OCI-LY1 (cell line): ENCODE measurements around the gene DIP2B.

Experiments used
- H2AFZ ChIP-seq: fragments of 200-600 bp; sonication (generic), shearing (Covaris generic); 2 replicates; pipeline ENCODE4 v1.6.0; 2014; ENCODE audit warnings: antibody characterized with exemption, mild to moderate bottlenecking, low read length
- H3F3A ChIP-seq: fragments of 200-600 bp; sonication (generic), shearing (Covaris generic); 2 replicates; pipeline ENCODE4 v1.6.0; 2014; ENCODE audit warnings: mild to moderate bottlenecking, antibody characterized with exemption, low read length, moderate library complexity; ENCODE audit not compliant: insufficient read depth
- H3K27ac ChIP-seq: fragments of 200-600 bp; sonication (generic); 2 replicates; pipeline ENCODE4 v1.5.1; 2014; ENCODE audit warnings: low read length, mixed run types, mild to moderate bottlenecking, low read depth; ENCODE audit not compliant: poor library complexity, severe bottlenecking
- H3K27me3 ChIP-seq: fragments of 200-600 bp; sonication (generic); 2 replicates; pipeline ENCODE4 v1.6.0; 2014; ENCODE audit warnings: antibody characterized with exemption, mild to moderate bottlenecking, low read length, moderate library complexity; ENCODE audit not compliant: insufficient read depth
- H3K36me3 ChIP-seq: fragments of 200-600 bp; sonication (generic); 2 replicates; pipeline ENCODE4 v1.6.1; 2014; ENCODE audit warnings: mild to moderate bottlenecking, antibody characterized with exemption, low read length, moderate library complexity, mixed read lengths; ENCODE audit not compliant: insufficient read depth
- H3K4me1 ChIP-seq: fragments of 200-600 bp; sonication (generic); 2 replicates; pipeline ENCODE4 v1.5.1; 2014; ENCODE audit warnings: mild to moderate bottlenecking, low read length, moderate library complexity; ENCODE audit not compliant: insufficient read depth, severe bottlenecking
- H3K4me2 ChIP-seq: fragments of 200-600 bp; sonication (generic), shearing (Covaris generic); 2 replicates; pipeline ENCODE4 v1.6.1; 2014; ENCODE audit warnings: low read length
- H3K4me3 ChIP-seq: fragments of 200-600 bp; sonication (generic); 2 replicates; pipeline ENCODE4 v1.5.1; 2014; ENCODE audit warnings: low read length, low read depth, mild to moderate bottlenecking, mixed read lengths; ENCODE audit not compliant: poor library complexity, severe bottlenecking
- H3K79me2 ChIP-seq: fragments of 200-600 bp; shearing (Covaris generic); 2 replicates; pipeline ENCODE4 v1.6.1; 2016; ENCODE audit warnings: mixed run types, low read length, mixed read lengths; ENCODE audit not compliant: insufficient read depth
- H3K9ac ChIP-seq: fragments of 200-600 bp; sonication (generic), shearing (Covaris generic); 2 replicates; pipeline ENCODE4 v1.6.1; 2014; ENCODE audit warnings: mild to moderate bottlenecking, low read length, mixed read lengths
- H3K9me2 ChIP-seq: fragments of 200-600 bp; sonication (generic), shearing (Covaris generic); 2 replicates; pipeline ENCODE4 v1.6.1; 2014; ENCODE audit warnings: low read depth, mild to moderate bottlenecking, low read length, mixed read lengths
- H3K9me3 ChIP-seq: fragments of 200-600 bp; shearing (Covaris generic); 2 replicates; pipeline ENCODE4 v1.6.1; 2014; ENCODE audit warnings: low read length, mixed read lengths
- H4K20me1 ChIP-seq: fragments of 200-600 bp; sonication (generic), shearing (Covaris generic); 2 replicates; pipeline ENCODE4 v1.6.0; 2016; ENCODE audit warnings: mild to moderate bottlenecking, low read length; ENCODE audit not compliant: insufficient read depth
- CTCF ChIP-seq: fragments of 200-600 bp; sonication (generic), shearing (Covaris generic); IDR thresholded peaks from 2 replicates; pipeline ENCODE4 v1.5.1; 2017; ENCODE audit warnings: mild to moderate bottlenecking, antibody characterized with exemption, low read length, moderate library complexity, mixed read lengths
- EZH2 ChIP-seq: fragments of 200-600 bp; sonication (generic), shearing (Covaris generic); IDR thresholded peaks from 2 replicates; pipeline ENCODE4 v1.8.0; 2017; ENCODE audit warnings: borderline replicate concordance, mixed run types, mild to moderate bottlenecking, antibody characterized with exemption, low read length, moderate library complexity, mixed read lengths

The DIP2B gene

DNA sequence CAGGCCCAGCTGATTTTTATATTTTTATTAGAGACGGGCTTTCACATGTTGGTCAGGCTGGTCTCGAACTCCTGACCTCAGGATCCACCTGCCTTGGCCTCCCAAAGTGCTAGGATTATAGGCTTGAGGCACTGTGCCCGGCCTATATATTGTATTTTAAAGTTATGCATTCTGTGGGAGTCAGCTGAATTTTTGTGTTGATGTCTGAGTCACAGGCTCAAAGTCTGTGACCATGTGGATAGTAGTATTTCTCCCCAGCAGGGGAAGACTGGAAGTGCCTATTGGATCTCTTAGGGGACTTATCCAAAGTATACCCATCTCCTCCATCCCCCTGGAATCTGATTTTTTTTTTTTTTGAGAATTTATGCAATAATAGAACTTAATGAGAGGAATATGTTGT, 215.3 kb downstream of the DIP2B start:
- Histone ChIP-seq H3K4me3 (no peak overlapping the region), H3K4me2 (no peak overlapping the region), H4K20me1 (no peaks in the 10 kb centered on the region), H3K9ac (no peak overlapping the region), H3K4me1 (peaks cover 10% of the 10 kb centered on the region), H3K79me2 (no peaks in the 10 kb centered on the region), H3K9me3 (no peaks in the 10 kb centered on the region), H3K27ac (no peak overlapping the region), H3F3A (no peaks in the 10 kb centered on the region), H2AFZ (no peak overlapping the region), H3K36me3 (peaks cover 24% of the 10 kb centered on the region; the same call in 1 of the 2 replicates), H3K27me3 (no peaks in the 10 kb centered on the region), H3K9me2 (no peaks in the 10 kb centered on the region)
- TF ChIP-seq EZH2, result no peak
- TF ChIP-seq CTCF, result no peak

- TF ChIP-seq CTCF (no peak), EZH2 (no peak)
- no peaks in the 10 kb centered on the region for H3K27me3 ChIP-seq
- H3K4me2 ChIP-seq, result no peak overlapping the region
- no peak overlapping the region for H3K9ac ChIP-seq
- H3K79me2 ChIP-seq, result no peaks in the 10 kb centered on the region
- peaks cover 10% of the 10 kb centered on the region for H3K4me1 ChIP-seq
- H3K4me3 ChIP-seq, result no peak overlapping the region
- no peak overlapping the region for H3K27ac ChIP-seq
- H3K36me3 ChIP-seq, result peaks cover 27% of the 10 kb centered on the region; the same call in 1 of the 2 replicates
- no peak overlapping the region for H2AFZ ChIP-seq
- H3K9me2 ChIP-seq, result no peaks in the 10 kb centered on the region
- H4K20me1 ChIP-seq, result no peaks in the 10 kb centered on the region
- H3K9me3 ChIP-seq, result no peaks in the 10 kb centered on the region
- H3F3A ChIP-seq, result no peaks in the 10 kb centered on the region
Observed at GRCh38 chr12:50720501-50720900, 215.7 kb downstream of the DIP2B start.

DNA sequence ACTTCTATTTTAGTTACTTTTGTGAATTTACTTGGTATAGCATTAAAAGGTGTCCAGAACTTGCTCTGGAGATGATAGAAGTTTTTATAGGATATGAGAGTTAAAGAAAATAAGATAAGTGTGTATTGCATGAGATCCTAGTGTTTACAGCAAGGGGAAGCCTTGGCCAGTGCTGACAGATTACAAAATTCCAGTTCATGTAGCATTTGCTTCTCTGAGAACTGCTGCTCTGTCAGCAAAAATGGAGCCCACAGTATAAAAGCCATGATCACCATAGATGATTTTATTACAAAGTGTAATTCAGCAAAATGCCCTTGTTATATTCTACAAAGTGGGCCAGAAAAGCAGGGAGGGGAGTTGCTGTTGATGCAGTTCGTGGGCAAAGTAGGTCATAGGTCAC, 219.1 kb downstream of the DIP2B start:
- no peak overlapping the region for H3K27ac ChIP-seq
- H3K4me1 ChIP-seq, result peaks cover 10% of the 10 kb centered on the region
- no peaks in the 10 kb centered on the region for H4K20me1 ChIP-seq
- H2AFZ ChIP-seq, result no peak overlapping the region
- H3K27me3 ChIP-seq, result no peaks in the 10 kb centered on the region
- no peak overlapping the region for H3K4me3 ChIP-seq
- peaks cover 45% of the 10 kb centered on the region; the same call in 1 of the 2 replicates for H3K36me3 ChIP-seq
- TF ChIP-seq CTCF, result no peak
- TF ChIP-seq EZH2, result no peak
- H3K9me2 ChIP-seq, result no peaks in the 10 kb centered on the region
- no peak overlapping the region for H3K4me2 ChIP-seq
- H3K79me2 ChIP-seq, result no peaks in the 10 kb centered on the region
- no peaks in the 10 kb centered on the region for H3F3A ChIP-seq
- no peak overlapping the region for H3K9ac ChIP-seq
- H3K9me3 ChIP-seq, result no peaks in the 10 kb centered on the region
